ENCODE results near the gene SCYGR5.

- TF ChIP-seq ZFX (IDR thresholded peaks at IDR 0.05) (no peak), ATF3 (IDR thresholded peaks at IDR 0.05) (no peak), SIN3A (IDR thresholded peaks at IDR 0.05; ENCODE audit: low read depth) (no peak), POLR2A (IDR thresholded peaks at IDR 0.05; ENCODE audit: borderline replicate concordance, extremely low read depth, insufficient read depth, insufficient read length) (no peak)
- TF ChIP-seq, protein P1, sequence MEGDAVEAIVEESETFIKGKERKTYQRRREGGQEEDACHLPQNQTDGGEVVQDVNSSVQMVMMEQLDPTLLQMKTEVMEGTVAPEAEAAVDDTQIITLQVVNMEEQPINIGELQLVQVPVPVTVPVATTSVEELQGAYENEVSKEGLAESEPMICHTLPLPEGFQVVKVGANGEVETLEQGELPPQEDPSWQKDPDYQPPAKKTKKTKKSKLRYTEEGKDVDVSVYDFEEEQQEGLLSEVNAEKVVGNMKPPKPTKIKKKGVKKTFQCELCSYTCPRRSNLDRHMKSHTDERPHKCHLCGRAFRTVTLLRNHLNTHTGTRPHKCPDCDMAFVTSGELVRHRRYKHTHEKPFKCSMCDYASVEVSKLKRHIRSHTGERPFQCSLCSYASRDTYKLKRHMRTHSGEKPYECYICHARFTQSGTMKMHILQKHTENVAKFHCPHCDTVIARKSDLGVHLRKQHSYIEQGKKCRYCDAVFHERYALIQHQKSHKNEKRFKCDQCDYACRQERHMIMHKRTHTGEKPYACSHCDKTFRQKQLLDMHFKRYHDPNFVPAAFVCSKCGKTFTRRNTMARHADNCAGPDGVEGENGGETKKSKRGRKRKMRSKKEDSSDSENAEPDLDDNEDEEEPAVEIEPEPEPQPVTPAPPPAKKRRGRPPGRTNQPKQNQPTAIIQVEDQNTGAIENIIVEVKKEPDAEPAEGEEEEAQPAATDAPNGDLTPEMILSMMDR (IDR thresholded peaks at IDR 0.05 in 2 of 3, conservative IDR thresholded peaks at IDR 0.05 in 1 of 3; ENCODE audit: borderline replicate concordance in 1 of 3, insufficient read depth in 1 of 3, low read depth in 2 of 3, low read length in 2 of 3): no peak
Observed at GRCh38 chr2:227617316-227618230, 49.0 kb upstream of the SCYGR5 start, which contains the start of gene SCYGR4.

All from HCT116 (cell line).